Measurements from ENCODE around the gene DAPK2. TPM values are rescaled to one million over a fixed set of nuclear protein-coding genes. Genes with fewer than 3 reads are reported as not detected.
"Not testable (repeated sequence)": the region's sequence is repeated elsewhere in the genome, so short reads cannot be mapped to it uniquely, and the experiment has no call there.

Gene DAPK2
- total RNA-seq, 1 donor from 2014 or later, result 47.9 TPM

GRCh38 chr15:64066451-64066850 lies 20.2 kb upstream of the DAPK2 start:
- ATAC-seq (no peak), DNase-seq (ENCODE audit: missing footprints) (no peak)

DNA sequence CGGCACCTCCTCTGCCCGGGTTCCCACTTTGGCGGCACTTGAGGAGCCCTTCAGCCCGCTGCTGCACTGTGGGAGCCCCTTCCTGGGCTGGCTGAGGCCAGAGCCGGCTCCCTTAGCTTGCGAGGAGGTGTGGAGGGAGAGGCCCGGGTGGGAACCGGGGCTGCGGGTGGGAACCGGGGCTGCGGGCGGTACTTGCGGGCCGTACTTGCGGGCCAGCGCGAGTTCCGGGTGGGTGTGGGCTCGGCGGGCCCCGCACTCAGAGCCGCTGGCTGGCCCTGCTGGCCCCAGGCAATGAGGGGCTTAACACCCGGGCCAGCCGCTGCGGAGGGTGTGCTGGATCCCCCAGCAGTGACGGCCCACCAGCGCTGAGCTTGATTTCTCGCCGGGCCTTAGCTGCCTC lies 14.4 kb upstream of the DAPK2 start:
- intact Hi-C loops (cut with DNase I), result no loop called here
- DNase-seq (ENCODE audit: missing footprints) (no peak), ATAC-seq (no peak)

More at GRCh38 chr15:64066451-64066850, 20.2 kb upstream of the DAPK2 start:
- intact Hi-C loops (cut with DNase I), result loop anchor here (2.0 to 5.0 kb wide), 2 partner anchors 314 to 454 kb away; no protein-coding TSS in a partner anchor

DNA sequence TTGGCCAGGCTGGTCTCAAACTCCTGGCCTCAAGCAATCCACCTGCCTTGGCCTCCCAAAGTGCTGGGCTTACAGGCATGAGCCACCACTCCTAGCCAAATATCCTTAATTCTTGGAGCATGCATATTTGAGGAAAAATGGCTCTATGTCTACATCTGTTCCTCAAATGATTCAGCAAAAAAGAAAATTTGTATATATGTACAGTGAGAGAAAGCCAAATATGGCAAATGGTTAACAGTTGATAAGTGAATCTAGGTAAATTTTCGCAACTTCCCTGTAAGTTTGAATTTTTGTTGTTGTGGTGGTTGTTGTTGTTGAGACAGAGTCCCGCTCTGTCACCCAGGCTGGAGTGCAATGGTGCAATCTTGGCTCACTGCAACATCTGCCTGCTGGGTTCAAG lies 12.8 kb upstream of the DAPK2 start:
- DNase-seq (ENCODE audit: missing footprints); intact Hi-C loops (cut with DNase I); ATAC-seq: not testable (repeated sequence)

DNA sequence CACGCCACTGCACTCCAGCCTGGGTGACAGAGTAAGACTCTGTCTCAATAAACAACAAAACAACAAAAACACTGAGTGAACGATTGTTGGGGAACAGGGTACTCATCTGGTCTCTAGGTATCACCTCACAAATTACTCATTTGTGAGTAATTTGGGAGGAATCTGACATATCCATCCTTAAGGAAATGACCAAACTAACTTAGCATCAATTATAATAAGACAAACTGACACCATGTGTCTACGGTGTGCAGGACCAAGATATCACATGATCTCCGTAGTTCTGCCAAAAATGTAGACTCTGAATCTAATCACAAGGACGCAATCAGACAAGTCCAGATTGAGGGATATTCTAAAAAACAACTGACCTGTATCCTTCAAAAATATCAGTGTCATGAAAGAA lies 12.0 kb upstream of the DAPK2 start:
- ATAC-seq (no peak), DNase-seq (ENCODE audit: missing footprints) (no peak)
- intact Hi-C loops (cut with DNase I), result no loop called here

DNA sequence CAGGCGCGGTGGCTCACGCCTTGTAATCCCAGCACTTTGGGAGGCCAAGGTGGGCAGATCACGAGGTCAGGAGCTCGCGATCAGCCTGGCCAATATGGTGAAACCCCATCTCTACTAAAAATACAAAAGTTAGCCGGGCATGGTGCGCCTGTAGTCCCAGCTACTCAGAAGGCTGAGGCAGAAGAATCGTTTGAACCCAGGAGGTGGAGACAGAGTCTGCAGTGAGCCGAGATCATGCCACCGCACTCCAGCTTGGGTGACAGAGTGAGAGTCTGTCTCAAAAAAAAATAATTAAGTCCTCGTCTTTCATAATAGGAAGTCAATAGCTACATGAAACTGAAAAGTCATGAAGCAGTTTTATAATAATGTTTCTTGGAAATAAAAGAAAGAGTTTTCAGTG lies 7.4 kb upstream of the DAPK2 start:
- ATAC-seq; intact Hi-C loops (cut with DNase I); DNase-seq (ENCODE audit: missing footprints): not testable (repeated sequence)

DNA sequence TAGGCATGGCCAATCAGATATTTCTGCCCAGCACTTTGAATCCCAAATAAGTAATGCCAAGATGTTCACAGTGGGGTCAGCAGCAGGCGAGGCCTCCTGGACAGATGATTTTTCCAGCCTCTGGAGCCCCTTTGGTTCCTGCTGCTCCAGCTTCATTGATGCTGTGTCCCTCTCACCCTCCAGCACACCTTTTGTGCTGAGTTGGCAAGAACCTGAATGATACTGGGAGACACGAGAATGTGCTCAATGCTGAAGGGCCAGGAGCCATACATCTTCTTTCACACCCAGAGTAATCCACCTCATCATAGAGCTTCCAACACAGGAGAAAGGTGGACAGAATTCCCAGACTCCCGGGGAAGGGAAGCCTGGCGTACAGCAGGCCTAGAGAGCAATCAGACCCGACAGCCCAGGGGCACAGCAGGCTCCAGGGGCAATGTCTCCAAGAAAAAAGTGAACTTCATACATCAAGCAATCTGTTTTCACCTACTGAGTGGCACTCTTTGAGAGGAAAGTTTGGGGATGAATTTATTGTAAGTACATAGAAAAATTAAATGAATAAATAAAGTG lies 6.7 kb upstream of the DAPK2 start:
- intact Hi-C loops (cut with DNase I), result no loop called here
- ATAC-seq (no peak), DNase-seq (ENCODE audit: missing footprints) (no peak)

DNA sequence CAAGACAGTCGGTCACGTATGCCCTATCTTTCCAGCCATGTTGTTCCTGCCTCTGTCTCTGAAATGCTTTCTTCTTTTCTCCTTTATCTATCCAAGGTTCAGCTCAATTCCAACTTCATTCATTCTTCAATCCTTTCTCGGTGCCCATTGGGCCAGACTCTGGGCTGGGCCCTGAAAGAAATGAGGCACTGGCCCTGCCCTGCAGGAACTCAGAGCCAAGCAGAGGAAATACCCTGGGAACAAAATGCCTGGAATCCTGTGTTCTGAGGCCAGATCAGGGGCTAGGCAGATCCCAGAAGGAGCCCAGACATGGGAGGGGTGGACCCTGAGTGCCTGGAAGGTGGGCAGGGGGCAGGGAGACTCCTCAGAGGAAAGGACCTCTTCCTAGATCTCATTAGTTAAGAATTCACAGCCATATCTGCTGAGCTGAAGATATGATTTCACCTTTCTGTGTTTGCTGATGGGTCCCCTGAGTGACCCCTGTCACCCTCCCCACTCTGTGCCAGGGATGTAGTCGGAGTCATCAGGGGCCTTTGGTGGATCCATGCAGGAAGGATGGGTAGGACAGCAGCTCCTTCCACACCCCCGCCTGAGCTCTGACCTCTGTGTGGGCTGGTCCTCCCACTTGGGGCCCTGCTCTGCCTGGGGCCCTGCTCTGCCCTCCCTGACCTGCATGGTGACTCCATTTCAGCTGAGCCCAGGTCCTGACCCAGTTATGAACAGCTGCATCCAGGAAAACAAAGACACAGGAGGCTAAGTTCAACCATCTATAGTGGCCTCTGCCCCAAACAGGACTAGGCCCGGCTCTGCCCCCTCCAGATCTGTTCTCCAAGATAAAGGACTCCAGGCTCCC lies 5.3 kb upstream of the DAPK2 start:
- DNase-seq (ENCODE audit: missing footprints) (no peak), ATAC-seq (no peak)
- intact Hi-C loops (cut with DNase I), result no loop called here

DNA sequence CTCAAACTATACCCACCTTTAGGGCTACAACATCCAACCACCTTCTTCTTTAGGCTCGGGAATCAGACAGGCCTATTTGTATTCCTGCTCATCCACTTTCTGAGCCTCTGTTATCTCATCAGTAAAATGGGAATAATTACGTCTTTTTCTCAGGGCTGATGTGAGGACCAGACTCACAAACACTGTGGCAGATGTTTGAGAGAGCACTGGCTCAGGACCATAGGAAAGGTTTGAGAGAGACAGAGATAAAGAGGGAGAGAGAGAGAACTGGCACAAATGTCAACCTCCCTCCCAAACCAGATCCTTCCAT lies 4.8 kb upstream of the DAPK2 start:
- intact Hi-C loops (cut with DNase I), result no loop called here
- DNase-seq (ENCODE audit: missing footprints), result no peak
- no peak for ATAC-seq

- ATAC-seq (no peak), DNase-seq (ENCODE audit: missing footprints) (no peak)
- intact Hi-C loops (cut with DNase I), result no loop called here
These were observed 4.2 kb upstream of the DAPK2 start for GRCh38 chr15:64050281-64051092.

DNA sequence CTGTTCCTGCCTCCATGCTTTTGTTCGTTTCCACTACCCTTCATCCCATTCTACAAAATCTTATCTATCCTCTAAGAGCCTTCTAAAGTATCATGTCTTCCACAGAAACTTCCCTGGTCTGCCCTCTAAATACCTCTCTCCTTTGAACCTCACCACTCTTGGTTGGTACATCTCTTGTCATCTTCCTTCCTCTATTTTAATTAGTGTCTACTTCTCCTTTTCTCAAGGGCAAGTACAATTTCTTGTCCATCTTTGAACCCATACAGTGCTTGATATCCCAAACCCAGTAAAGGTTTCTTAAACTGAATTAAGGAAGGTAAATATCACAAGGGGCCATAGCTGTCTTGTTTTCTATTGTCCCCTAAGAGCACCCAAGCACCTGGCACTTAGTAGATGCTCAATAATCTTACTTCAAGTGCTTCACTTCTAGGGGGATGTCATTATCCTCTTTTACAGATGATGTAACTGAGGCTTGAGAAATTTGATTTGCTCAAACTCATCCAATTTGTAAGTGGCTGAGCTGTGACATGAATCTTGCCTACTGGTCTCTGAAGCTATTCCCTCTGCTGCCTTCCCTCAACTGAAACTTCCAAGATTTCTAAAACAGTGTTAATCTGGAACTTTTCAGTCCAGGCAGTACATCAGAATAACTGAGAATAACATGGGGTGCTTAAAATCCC lies 2.6 kb upstream of the DAPK2 start:
- no peak for DNase-seq (ENCODE audit: missing footprints)
- no peak for ATAC-seq
- intact Hi-C loops (cut with DNase I), result loop anchor here (5.0 kb wide), 2 partner anchors 132 to 297 kb away; no protein-coding TSS in a partner anchor

GRCh38 chr15:64045774-64046420 lies 388 bp downstream of the DAPK2 start:
- DNase-seq (ENCODE audit: missing footprints), result peak; percentile 72
- intact Hi-C loops (cut with DNase I), result loop anchor here (1.0 to 5.0 kb wide), 4 partner anchors 61 to 294 kb away; no protein-coding TSS in a partner anchor
- peak; percentile 16 for ATAC-seq

DNA sequence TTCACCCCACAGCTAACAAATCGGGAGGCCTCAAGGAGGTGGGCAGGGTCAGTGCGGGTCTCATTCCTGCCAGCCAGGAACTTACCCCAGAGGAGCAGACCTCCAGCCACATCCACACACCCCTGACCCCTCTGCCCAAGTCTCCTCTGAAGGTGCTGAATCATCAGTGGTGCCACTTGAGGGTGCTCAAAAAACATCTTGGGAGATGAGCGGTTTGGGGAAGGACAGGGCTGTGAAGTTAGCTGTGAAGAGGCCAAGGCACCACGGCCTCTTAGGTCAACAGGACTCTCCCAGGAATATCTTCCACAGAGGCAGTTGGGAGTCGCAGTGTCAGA lies 1.2 kb downstream of the DAPK2 start:
- DNase-seq (ENCODE audit: missing footprints), result no peak
- ATAC-seq, result peak; percentile 1
- intact Hi-C loops (cut with DNase I), result loop anchor here (2.0 to 5.0 kb wide), 3 partner anchors 60 to 293 kb away; no protein-coding TSS in a partner anchor

DNA sequence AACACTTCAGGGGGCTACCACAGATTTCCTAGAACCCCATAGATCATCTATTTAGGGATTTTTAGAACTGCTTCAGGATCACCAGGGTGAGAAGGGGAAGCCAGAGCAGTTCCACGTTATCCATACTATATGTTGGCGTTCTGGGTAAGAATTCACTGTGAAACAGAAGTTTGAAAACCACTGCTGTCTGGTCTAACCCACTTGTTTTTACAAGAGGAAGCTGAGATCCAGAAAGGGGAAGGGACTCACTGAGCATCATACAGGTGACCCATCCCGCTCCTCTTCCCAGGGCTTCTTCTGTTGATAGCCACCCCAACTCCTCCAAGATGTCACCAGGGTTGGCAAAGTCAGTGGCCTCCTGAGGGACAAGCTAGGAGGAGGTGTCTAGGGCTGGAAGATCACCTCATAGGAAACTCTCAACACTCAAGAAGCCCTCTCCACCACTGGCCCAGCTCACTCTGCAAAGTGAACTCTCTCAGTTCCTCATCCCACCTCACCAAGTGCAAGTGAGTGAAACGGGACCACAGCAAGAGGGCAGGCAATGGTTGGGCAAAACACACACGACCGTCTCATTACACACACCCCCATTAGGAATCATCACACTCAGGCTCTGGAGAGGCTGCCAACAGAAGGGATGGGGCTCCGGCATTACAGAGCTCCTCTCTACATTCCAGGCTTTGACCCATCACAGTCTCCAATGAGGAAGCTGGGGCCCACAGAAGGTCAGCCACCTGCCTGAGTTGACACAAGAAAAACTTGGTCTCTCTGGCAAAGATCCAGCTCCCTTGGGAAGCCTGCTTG lies 1.8 kb downstream of the DAPK2 start:
- no peak for ATAC-seq
- intact Hi-C loops (cut with DNase I), result loop anchor here (2.0 to 5.0 kb wide), 3 partner anchors 60 to 292 kb away; no protein-coding TSS in a partner anchor
- no peak for DNase-seq (ENCODE audit: missing footprints)

- no peak for DNase-seq (ENCODE audit: missing footprints)
- no peak for ATAC-seq
- intact Hi-C loops (cut with DNase I), result no loop called here
These were observed 7.2 kb downstream of the DAPK2 start for GRCh38 chr15:64038878-64039610.

DNA sequence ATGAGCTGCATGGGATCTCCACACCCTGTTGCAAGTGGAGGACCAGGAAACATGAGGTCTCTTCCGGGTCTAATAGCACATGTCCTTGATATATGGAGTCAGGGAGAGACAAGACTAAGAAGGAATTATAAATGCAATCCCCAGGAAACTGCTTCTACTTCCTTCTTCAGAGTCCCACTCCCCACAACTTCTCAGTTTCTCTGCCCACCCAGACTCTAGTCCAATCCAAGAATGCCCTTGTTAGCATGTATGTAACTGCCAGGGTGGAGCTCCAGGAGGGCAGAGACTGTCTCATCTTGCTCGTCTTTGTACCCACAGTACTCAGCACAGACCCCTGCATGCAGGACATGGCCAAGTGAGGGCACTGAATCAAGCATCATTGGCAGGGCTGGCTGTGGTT lies 8.3 kb downstream of the DAPK2 start:
- ATAC-seq (no peak), DNase-seq (ENCODE audit: missing footprints) (no peak)
- intact Hi-C loops (cut with DNase I), result no loop called here

- intact Hi-C loops (cut with DNase I), result no loop called here
- DNase-seq (ENCODE audit: missing footprints), result no peak
- ATAC-seq, result no peak
These were observed 9.2 kb downstream of the DAPK2 start for GRCh38 chr15:64037116-64037515.

DNA sequence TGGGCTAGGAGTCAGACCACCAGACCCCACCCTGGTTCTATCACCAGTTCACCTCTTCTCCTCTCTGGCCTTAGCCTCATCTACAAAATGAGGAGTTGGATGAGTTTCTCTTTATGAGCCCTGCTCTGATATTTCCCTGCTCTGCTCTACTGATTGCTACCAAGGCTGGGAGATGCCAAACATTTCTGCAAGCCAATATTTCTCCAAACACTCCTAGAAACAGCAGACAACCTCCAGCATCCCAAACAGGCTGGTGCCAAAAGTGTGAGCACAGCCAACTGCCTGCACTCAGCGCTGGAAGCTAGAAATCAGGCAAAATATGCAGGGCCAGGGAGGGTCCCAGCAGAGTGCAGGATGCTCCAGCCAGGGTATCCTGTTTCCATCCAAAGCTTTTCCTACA lies 10.8 kb downstream of the DAPK2 start:
- DNase-seq (ENCODE audit: missing footprints), result no peak
- peak; percentile 58 for ATAC-seq
- intact Hi-C loops (cut with DNase I), result no loop called here
